GM23338 (cell line): ENCODE data around the gene MND1.

Experiments used
- CREB1 ChIP-seq: fragments of 250-450 bp; sonication (Bioruptor Pico); IDR thresholded peaks from 2 replicates; pipeline ENCODE4 v1.5.0; 2020; ENCODE audit warnings: low read depth, mild to moderate bottlenecking, moderate library complexity
- CTCF ChIP-seq, 2 experiments: fragments of 200-600 bp in 1 of 2; sonication (generic) in 1 of 2; conservative IDR thresholded peaks; 2 replicates each; pipeline versions ENCODE4 v1.5.1 to v1.6.1; 2016 to 2017; ENCODE audit warnings: antibody characterized with exemption in 2 of 2, low read depth in 2 of 2, mild to moderate bottlenecking in 2 of 2, moderate library complexity in 1 of 2
- EZH2 ChIP-seq: fragments of 200-600 bp; sonication (generic); IDR thresholded peaks from one replicate; pipeline ENCODE4 v1.8.0; 2017; ENCODE audit warnings: antibody characterized with exemption, mild to moderate bottlenecking, low read depth; ENCODE audit not compliant: unreplicated experiment
- EZH2phosphoT487 ChIP-seq: fragments of 200-600 bp; sonication (generic); IDR thresholded peaks from one replicate; pipeline ENCODE4 v1.8.1; 2018; ENCODE audit warnings: antibody characterized with exemption; ENCODE audit not compliant: unreplicated experiment
- POLR2AphosphoS5 ChIP-seq: IDR thresholded peaks from 2 replicates; pipeline ENCODE4 v1.6.1; 2016; ENCODE audit warnings: antibody characterized with exemption, low read depth
- REST ChIP-seq: IDR thresholded peaks from one replicate; pipeline ENCODE4 v1.6.1; 2018; ENCODE audit warnings: antibody characterized with exemption; ENCODE audit not compliant: unreplicated experiment
- STAT1 ChIP-seq: IDR thresholded peaks from one replicate; pipeline ENCODE4 v1.6.1; 2016; ENCODE audit warnings: antibody characterized with exemption; ENCODE audit not compliant: unreplicated experiment
- ZNF462 ChIP-seq: fragments of 250-450 bp; sonication (Bioruptor Pico); IDR thresholded peaks from 2 replicates; pipeline ENCODE4 v1.5.0; 2020; ENCODE audit warnings: mild to moderate bottlenecking, moderate library complexity

DNA sequence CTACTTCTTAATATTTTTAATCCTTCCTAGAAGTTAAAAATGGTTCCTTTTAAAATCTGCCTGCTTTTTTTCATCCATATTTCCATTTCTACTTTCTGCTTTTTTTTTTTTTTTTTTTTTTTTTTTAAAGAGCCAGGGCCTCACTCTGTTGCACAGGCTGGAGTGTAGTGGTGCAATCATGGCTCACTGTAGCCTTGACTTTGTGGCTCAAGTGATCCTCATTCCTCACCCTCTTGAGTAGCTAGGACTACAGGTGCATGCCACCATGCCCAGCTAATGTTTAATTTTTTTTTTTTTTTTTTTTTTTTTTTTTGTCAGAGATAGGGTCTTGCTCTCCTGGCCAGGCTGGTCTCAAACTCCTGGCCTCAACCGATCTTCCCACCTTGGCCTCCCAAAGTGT is 39.7 kb downstream of the MND1 start:
- TF ChIP-seq EZH2, result no peak
- no peak for TF ChIP-seq CTCF (conservative IDR thresholded peaks at IDR 0.05; ENCODE audit: low read depth in 2 of 2)
- no peak for TF ChIP-seq REST
- no peak for TF ChIP-seq EZH2phosphoT487
- no peak for TF ChIP-seq POLR2AphosphoS5
- TF ChIP-seq STAT1, result no peak
- TF ChIP-seq CREB1, result no peak
- no peak for TF ChIP-seq ZNF462 (CRISPR knock-in tag)
